Suprapubic skin (tissue), 3 donors: ENCODE results near the gene CELF4.

Source experiments
- CTCF ChIP-seq, 2 donors: fragments of 200-600 bp in 1 of 2; fragments of 450-650 bp in 1 of 2; sonication (generic) in 1 of 2; IDR thresholded peaks; one replicate each; pipeline ENCODE4 v1.5.1; 2016 to 2019; ENCODE audit warnings: antibody characterized with exemption in 2 of 2, mild to moderate bottlenecking in 1 of 2, moderate library complexity in 1 of 2
- POLR2AphosphoS5 ChIP-seq, 3 donors: sonication (generic); formaldehyde crosslinking; IDR thresholded peaks; one replicate each; pipeline ENCODE4 v1.6.1; 2017; ENCODE audit warnings: antibody characterized with exemption in 3 of 3

GRCh38 chr18:37398248-37398920 lies 167.2 kb downstream of the CELF4 start:
- TF ChIP-seq POLR2AphosphoS5 (IDR thresholded peaks at IDR 0.05) (no peak), CTCF (IDR thresholded peaks at IDR 0.05) (no peak)
